GM10847 (cell line): Measurements from ENCODE around the gene KSR2.

Experiments
- POLR2A ChIP-seq: IDR thresholded peaks from 2 replicates; pipeline ENCODE4 v1.6.1; 2011; ENCODE audit not compliant: insufficient read length; ENCODE audit errors: extremely low read depth

Gene KSR2

GRCh38 chr12:117498256-117498655, 470.5 kb downstream of the KSR2 start:
- TF ChIP-seq POLR2A: no peak

GRCh38 chr12:117497407-117497806, 471.4 kb downstream of the KSR2 start:
- TF ChIP-seq POLR2A: no peak

GRCh38 chr12:117494833-117495655, 473.7 kb downstream of the KSR2 start:
- no peak for TF ChIP-seq POLR2A

DNA sequence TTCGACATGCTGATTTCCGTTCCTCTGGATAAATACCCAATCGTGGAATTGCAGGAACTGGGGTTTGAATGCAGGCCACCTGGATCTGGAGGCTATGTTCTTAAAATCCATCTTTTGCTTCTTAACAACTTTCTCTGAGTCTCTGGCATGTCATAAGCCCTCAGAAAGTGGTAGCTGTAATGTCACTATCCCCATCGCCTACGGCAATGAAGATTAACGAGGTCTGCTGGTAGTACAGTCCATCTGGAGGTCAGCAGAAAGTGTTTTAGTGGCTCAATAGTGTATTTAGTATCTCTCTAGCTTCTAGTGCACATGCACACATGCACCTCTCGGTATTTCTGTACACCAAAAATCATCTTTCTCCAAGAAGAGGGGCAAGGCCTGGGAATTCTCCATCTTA, 477.1 kb downstream of the KSR2 start:
- TF ChIP-seq POLR2A: no peak

- no peak for TF ChIP-seq POLR2A
Observed at GRCh38 chr12:117490130-117490529, 478.7 kb downstream of the KSR2 start.

DNA sequence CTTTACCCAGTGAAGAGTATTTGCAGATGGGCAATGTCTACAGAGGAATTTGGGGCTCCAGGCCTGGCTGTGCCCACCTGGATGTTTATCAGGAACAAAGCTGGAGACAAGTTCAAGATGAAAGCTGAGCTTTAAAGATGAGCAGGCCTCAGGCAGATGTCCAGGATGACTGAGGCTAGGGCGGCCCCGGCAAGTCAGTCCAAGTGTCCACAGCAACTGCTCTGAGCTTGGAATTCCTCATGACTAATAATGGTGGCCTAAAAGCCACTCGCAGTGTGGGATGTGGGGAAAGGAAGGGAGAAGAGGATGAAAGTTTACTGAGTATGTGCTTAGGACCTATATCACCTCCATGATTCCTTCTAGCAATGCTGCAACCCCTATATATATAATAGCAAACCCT, 479.1 kb downstream of the KSR2 start:
- TF ChIP-seq POLR2A: no peak

GRCh38 chr12:117486840-117487659, 481.7 kb downstream of the KSR2 start:
- TF ChIP-seq POLR2A: no peak

- no peak for TF ChIP-seq POLR2A
Observed at GRCh38 chr12:117485984-117486839, 482.6 kb downstream of the KSR2 start.

DNA sequence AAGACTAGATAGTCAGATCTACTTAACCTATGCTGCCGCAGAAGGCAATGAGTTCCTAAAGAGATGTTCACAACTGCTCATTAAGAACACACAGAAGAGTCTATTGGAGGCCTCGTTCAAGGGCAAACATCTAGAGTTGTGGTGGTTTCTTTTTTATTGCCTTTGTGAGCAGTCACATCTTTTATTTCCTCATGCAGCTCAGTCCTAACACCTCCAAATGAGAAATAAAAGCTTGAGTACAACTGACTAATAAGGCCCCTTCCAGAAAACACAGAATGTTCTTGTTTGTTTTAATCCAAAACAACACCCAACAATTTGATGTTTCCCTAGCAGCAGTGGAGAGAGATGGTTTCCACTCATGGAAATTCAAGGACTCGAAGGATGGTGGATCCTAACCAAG, 483.9 kb downstream of the KSR2 start:
- no peak for TF ChIP-seq POLR2A

DNA sequence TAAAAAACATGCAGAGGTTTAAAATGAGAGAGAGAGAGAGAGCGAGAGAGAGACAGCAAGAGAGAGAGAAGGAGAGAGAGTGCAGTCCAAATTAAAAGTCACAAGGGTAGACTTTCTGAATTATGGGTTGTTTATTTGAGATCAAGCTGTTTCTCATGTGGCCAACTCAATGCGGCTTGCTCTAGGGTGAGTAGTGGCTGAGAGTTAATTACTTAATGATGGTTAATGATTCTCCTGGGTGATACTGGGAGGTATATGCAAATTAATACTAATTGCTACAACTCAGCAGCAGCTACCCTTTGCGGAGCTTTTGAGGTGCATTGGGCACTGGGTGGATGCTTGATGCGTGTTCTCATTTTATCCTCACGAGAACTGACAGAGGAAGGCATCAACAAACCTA, 485.3 kb downstream of the KSR2 start:
- TF ChIP-seq POLR2A: no peak

- no peak for TF ChIP-seq POLR2A
Observed at GRCh38 chr12:117481470-117481869, 487.3 kb downstream of the KSR2 start.

- TF ChIP-seq POLR2A: no peak
Observed at GRCh38 chr12:117476341-117476740, 492.4 kb downstream of the KSR2 start.

- TF ChIP-seq POLR2A: no peak
Observed at GRCh38 chr12:117473856-117474255, 494.9 kb downstream of the KSR2 start.

DNA sequence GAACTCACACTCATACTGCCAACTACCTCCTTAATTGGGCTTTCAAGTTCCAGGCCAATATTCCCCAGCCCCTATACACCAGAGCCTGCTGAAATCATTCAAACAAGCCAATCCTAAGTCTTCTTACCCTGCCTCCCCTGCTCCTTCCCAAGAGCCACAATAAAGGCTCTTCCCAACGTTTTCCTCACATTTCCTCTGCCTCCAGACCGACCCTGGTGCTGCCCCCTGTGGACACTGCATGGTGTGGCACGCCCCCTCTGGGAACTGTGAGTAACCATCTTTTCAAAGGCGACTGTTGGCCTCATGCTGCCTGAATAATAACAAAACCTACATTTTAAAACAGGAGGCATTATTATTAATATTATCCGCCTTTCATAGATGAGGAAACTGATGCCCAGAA, 495.8 kb downstream of the KSR2 start:
- TF ChIP-seq POLR2A: no peak

- TF ChIP-seq POLR2A: no peak
Observed at GRCh38 chr12:117470804-117471203, 498.0 kb downstream of the KSR2 start.
